HFFc6 (cell line): ENCODE data around the gene CAPN8. TPM values are rescaled to one million over a fixed set of nuclear protein-coding genes. Genes with fewer than 3 reads are reported as not detected.

Source experiments
- DNase-seq: peaks from one replicate; pipeline ENCODE4 v3.0.0-alpha.2; 2018
- H3K27ac Mint-ChIP-seq: 2 replicates; pipeline ENCODE4 v1.8.0; 2020; ENCODE audit warnings: mild to moderate bottlenecking, mixed read lengths
- H3K27me3 Mint-ChIP-seq: 2 replicates; pipeline ENCODE4 v1.8.0; 2021; ENCODE audit warnings: mild to moderate bottlenecking, moderate library complexity, mixed read lengths; ENCODE audit not compliant: insufficient read depth
- H3K36me3 Mint-ChIP-seq: 2 replicates; pipeline ENCODE4 v1.8.0; 2021; ENCODE audit warnings: low read depth, mixed read lengths
- H3K4me1 Mint-ChIP-seq: 2 replicates; pipeline ENCODE4 v1.8.0; 2020; ENCODE audit warnings: low read depth, mixed read lengths
- H3K4me3 Mint-ChIP-seq: 2 replicates; pipeline ENCODE4 v1.8.0; 2020; ENCODE audit warnings: mild to moderate bottlenecking, moderate library complexity, mixed read lengths
- H3K9me3 Mint-ChIP-seq: 2 replicates; pipeline ENCODE4 v1.8.0; 2020; ENCODE audit warnings: mild to moderate bottlenecking, mixed read lengths
- total RNA-seq, 6 experiments: library from RNA; stranded (reverse); fragmentation: NEBNext Ultra II Directional; extraction: Animal tissue kit (Norgen Biotek cat#: 25700); gene quantifications; 2 replicates in 1 of 6; 3 replicates in 5 of 6; pipeline ENCODE4 v1.2.3, GENCODE V29; 2021
- TF ChIP-seq, protein P1 (sequence below): fragments of 200-600 bp; sonication (generic); IDR thresholded peaks from 2 replicates; pipeline ENCODE4 v1.5.0; 2021; ENCODE audit warnings: antibody characterized with exemption, mild to moderate bottlenecking

The CAPN8 gene
- total RNA-seq, 6 experiments from 2014 or later: not detected

DNA sequence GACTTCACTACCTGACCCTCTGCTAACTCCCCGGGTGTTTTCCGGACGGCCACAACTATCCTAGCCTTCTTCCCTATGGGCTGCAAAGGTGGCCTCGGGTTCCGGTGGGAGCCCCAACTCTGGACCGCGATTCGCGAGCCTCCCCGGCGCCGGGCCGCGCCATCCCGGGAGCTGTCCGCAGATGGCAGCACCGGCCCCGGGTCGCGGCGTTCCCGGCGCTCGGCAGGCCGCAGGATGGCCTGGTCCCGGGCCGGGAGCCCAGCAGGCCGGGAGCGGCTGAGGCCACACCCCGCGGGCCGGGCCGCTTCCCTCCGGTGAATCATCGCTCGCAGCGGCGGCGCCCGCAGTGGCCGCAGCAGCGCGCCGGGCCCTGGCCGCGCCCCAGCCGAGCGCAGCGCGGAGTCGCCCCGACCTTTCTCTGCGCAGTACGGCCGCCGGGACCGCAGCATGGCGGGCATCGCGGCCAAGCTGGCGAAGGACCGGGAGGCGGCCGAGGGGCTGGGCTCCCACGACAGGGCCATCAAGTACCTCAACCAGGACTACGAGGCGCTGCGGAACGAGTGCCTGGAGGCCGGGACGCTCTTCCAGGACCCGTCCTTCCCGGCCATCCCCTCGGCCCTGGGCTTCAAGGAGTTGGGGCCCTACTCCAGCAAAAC lies 46.8 kb upstream of the CAPN8 start, which contains the start of gene CAPN2:
TSS of gene CAPN2 (plus strand) at position 346 of the 656 bp plus-strand sequence. CDS start at position 448, 102 bp downstream.
- Mint-ChIP-seq H3K36me3 (peaks cover 38% of the 10 kb centered on the region), H3K4me1 (peaks cover 76% of the 10 kb centered on the region), H3K27ac (peak within 1 kb of the TSS; percentile 95), H3K27me3 (peaks cover 10% of the 10 kb centered on the region), H3K4me3 (peak within 1 kb of the TSS; percentile 88), H3K9me3 (no peaks in the 10 kb centered on the region)
- TF ChIP-seq, protein P1, sequence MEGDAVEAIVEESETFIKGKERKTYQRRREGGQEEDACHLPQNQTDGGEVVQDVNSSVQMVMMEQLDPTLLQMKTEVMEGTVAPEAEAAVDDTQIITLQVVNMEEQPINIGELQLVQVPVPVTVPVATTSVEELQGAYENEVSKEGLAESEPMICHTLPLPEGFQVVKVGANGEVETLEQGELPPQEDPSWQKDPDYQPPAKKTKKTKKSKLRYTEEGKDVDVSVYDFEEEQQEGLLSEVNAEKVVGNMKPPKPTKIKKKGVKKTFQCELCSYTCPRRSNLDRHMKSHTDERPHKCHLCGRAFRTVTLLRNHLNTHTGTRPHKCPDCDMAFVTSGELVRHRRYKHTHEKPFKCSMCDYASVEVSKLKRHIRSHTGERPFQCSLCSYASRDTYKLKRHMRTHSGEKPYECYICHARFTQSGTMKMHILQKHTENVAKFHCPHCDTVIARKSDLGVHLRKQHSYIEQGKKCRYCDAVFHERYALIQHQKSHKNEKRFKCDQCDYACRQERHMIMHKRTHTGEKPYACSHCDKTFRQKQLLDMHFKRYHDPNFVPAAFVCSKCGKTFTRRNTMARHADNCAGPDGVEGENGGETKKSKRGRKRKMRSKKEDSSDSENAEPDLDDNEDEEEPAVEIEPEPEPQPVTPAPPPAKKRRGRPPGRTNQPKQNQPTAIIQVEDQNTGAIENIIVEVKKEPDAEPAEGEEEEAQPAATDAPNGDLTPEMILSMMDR: peak; percentile 77
- peak; percentile 77 for DNase-seq

DNA sequence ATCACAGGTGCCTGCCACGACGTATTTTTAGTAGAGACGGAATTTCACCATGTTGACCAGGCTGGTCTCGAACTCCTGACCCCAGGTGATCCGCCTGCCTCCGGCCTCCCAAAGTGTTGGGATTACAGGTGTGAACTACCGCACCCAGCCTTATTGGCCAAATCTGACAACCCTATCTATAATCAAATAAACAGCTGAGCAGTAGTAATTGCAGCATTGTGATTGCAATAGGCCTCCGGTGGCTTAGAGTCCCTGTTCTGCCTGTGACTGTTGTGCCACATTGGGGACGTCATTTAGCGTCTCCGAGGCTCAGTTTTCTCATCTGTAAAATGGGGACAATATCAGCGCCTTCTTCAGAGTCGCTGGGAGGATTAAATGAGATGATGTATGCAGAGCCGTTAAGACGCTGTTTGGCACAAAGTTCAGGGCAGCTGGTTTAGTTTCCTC lies 46.3 kb upstream of the CAPN8 start:
- peak overlapping the region; percentile 59 for H3K4me3 Mint-ChIP-seq
- peak overlapping the region; percentile 68 for H3K27ac Mint-ChIP-seq
- TF ChIP-seq, protein P1: no peak
- no peaks in the 10 kb centered on the region for H3K9me3 Mint-ChIP-seq
- H3K4me1 Mint-ChIP-seq: peaks cover 76% of the 10 kb centered on the region
- DNase-seq: no peak
- H3K27me3 Mint-ChIP-seq: peaks cover 10% of the 10 kb centered on the region
- peaks cover 32% of the 10 kb centered on the region for H3K36me3 Mint-ChIP-seq

DNA sequence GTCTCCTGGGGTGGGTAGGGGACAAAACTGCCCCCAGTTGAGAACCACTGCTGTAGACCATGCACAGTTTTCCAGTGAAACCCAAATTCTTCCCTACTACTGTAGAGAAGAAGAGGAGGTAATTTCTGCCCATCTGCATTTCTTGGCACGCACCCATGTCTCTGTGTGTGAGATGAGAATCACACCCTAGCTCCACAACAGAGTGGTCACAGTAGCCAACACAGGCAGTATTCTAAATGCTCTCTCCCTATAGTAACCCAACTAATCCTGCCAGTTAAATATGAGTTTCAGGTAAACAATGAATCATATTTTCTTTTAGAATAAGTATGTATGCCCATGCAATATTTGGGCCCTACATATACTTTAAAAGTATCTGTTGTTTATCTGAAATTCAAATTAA lies 45.7 kb upstream of the CAPN8 start:
- peaks cover 76% of the 10 kb centered on the region for H3K4me1 Mint-ChIP-seq

DNA sequence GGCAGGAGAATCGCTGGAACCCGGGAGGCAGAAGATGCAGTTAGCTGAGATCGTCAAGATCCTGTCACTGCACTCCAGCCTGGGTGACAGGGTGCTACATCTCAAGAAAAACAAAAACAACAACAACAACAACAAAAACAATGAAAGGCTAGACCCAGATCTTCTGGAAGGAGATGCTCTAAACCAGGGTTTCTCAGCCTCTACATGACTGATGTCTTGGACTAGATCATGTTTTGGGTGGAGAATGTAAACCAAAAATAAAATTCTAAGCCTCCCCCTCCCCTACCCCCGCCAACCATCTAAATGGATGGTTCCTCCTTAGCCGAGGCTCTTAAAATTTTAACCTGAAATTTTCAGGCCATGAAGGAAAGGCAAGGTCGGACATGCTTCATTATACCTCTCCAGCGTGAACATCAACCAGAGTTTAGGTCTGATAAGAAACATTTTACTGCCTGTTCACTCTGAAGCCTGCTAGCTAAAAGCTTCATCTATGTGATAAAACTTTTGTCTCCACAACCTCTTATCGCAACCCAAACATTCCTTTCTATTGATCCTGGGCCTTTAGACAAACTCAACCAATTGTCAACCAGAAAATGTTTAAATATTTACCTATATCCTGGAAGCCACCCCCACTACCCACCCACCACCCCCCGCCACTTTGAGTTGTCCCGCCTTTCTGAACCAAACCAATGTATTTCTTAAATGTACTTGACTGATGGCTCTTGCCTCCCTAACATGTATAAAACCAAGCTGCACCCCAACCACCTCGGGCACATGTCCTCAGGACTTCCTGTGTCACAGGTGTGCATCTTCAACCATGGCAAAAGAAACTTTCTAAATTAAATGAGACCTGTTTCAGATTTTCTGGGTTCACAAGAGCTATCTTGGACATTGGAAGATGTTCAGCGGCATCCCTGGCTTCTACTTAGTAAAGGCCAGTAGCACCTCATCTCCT lies 45.0 kb upstream of the CAPN8 start:
- H3K4me3 Mint-ChIP-seq: no peak overlapping the region
- H3K4me1 Mint-ChIP-seq: peaks cover 76% of the 10 kb centered on the region
- H3K27ac Mint-ChIP-seq: no peak overlapping the region
- no peaks in the 10 kb centered on the region for H3K9me3 Mint-ChIP-seq
- peaks cover 26% of the 10 kb centered on the region for H3K36me3 Mint-ChIP-seq
- peaks cover 10% of the 10 kb centered on the region for H3K27me3 Mint-ChIP-seq
- no peak for DNase-seq
- TF ChIP-seq, protein P1: no peak

More for the DNA sequence above, 45.7 kb upstream of the CAPN8 start:
- Mint-ChIP-seq H3K27ac (peak overlapping the region; percentile 68), H3K4me3 (peak overlapping the region; percentile 59; the same call in 1 of the 2 replicates), H3K36me3 (peaks cover 27% of the 10 kb centered on the region), H3K27me3 (peaks cover 10% of the 10 kb centered on the region), H3K9me3 (no peaks in the 10 kb centered on the region)
- TF ChIP-seq, protein P1: no peak
- DNase-seq: no peak

DNA sequence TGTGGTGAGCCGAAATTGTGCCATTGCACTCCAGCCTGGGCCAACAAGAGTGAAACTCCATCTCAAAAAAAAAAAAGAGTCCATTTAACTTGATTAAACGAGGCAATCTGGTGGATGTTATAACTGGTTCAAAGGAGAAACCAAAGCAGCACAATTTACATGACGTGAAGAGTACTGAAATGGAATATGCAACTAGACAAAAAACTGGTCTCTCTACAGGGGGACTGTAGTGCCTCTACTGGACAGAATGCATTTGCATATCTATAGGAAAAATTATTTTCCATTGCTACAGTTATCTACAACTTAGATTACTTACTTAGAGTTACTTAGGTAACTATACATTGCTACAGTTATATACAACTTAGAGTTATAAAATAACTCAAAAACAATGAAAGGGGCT lies 44.1 kb upstream of the CAPN8 start:
- TF ChIP-seq, protein P1: peak; percentile 77
- Mint-ChIP-seq H3K9me3 (no peaks in the 10 kb centered on the region), H3K36me3 (peaks cover 20% of the 10 kb centered on the region), H3K27ac (peak overlapping the region; percentile 49; the same call in 1 of the 2 replicates), H3K27me3 (peaks cover 7% of the 10 kb centered on the region), H3K4me1 (peaks cover 76% of the 10 kb centered on the region), H3K4me3 (no peak overlapping the region)
- no peak for DNase-seq
